ENCODE measurements around the gene TLE4. TPM values are rescaled to one million over a fixed set of nuclear protein-coding genes. Genes with fewer than 3 reads are reported as not detected.

The TLE4 gene
- total and polyA plus RNA-seq, 7 donors, result 7.6 to 60.9 (median 29.1) TPM

DNA sequence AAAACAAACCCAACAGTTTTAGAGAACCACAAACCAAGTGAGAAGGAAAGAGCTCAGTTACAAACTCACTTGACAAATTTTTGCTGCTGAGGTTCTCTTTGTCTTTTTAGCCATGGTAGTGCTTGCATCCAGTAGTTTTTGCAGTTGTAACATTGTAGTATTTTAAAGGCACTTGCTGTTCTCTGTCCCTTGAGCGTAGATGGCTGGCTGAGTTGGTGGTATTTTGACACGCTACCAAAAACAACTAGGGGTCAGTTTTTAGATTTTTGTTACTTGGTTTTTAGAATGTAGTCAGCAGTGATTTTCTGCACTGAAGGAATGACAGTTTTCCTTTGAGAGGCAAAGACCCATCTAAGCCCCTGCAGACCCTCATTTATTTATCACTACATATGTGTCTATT lies 58.0 kb downstream of the TLE4 start:
- no peak for DNase-seq
- Histone ChIP-seq H3K4me1 (no peaks in the 10 kb centered on the region), H3K9me3 (no peaks in the 10 kb centered on the region), H3K27me3 (no peaks in the 10 kb centered on the region), H3K27ac (no peak overlapping the region), H3K36me3 (no peaks in the 10 kb centered on the region), H3K4me3 (no peak overlapping the region)
- TF ChIP-seq EP300 (IDR thresholded peaks at IDR 0.05) (no peak), CTCF (IDR thresholded peaks at IDR 0.05) (no peak), POLR2AphosphoS5 (IDR thresholded peaks at IDR 0.05) (no peak), POLR2A (IDR thresholded peaks at IDR 0.05) (no peak)
- intact Hi-C loops (cut with DNase I), result no loop called here
- 98 to 100% methylated on average over 2 of the region's 2 CpGs for WGBS, 2 donors

GRCh38 chr9:79630521-79631403 lies 59.0 kb downstream of the TLE4 start:
- no peaks in the 10 kb centered on the region for H3K9me3 ChIP-seq

GRCh38 chr9:79632060-79632459 lies 60.3 kb downstream of the TLE4 start:
- Histone ChIP-seq H3K9me3 (no peaks in the 10 kb centered on the region), H3K27ac (no peak overlapping the region), H3K27me3 (no peaks in the 10 kb centered on the region), H3K4me1 (no peaks in the 10 kb centered on the region), H3K4me3 (no peak overlapping the region), H3K36me3 (no peaks in the 10 kb centered on the region)
- WGBS, 2 donors, result 96 to 97% methylated on average over 5 of the region's 5 CpGs
- intact Hi-C loops (cut with DNase I), result no loop called here
- TF ChIP-seq CTCF (IDR thresholded peaks at IDR 0.05) (no peak), POLR2AphosphoS5 (IDR thresholded peaks at IDR 0.05) (no peak), EP300 (IDR thresholded peaks at IDR 0.05) (no peak), POLR2A (IDR thresholded peaks at IDR 0.05) (no peak)
- no peak for DNase-seq

More at GRCh38 chr9:79630521-79631403, 59.0 kb downstream of the TLE4 start:
- WGBS, 2 donors, result 76 to 86% methylated on average over 5 of the region's 5 CpGs
- no peaks in the 10 kb centered on the region for H3K27me3 ChIP-seq
- no peaks in the 10 kb centered on the region for H3K36me3 ChIP-seq
- no peak for TF ChIP-seq POLR2AphosphoS5 (IDR thresholded peaks at IDR 0.05)
- intact Hi-C loops (cut with DNase I), result no loop called here
- no peak for DNase-seq
- H3K4me3 ChIP-seq, result no peak overlapping the region
- no peak overlapping the region for H3K27ac ChIP-seq
- no peaks in the 10 kb centered on the region for H3K4me1 ChIP-seq

GRCh38 chr9:79632705-79633104 lies 60.9 kb downstream of the TLE4 start:
- no peaks in the 10 kb centered on the region for H3K9me3 ChIP-seq
- intact Hi-C loops (cut with DNase I), result no loop called here
- H3K4me1 ChIP-seq, result no peaks in the 10 kb centered on the region
- no peak for TF ChIP-seq EP300 (IDR thresholded peaks at IDR 0.05)
- no peak for TF ChIP-seq POLR2A (IDR thresholded peaks at IDR 0.05)
- no peak for TF ChIP-seq POLR2AphosphoS5 (IDR thresholded peaks at IDR 0.05)
- TF ChIP-seq CTCF (IDR thresholded peaks at IDR 0.05), result no peak
- H3K27ac ChIP-seq, result no peak overlapping the region
- no peak for DNase-seq
- H3K27me3 ChIP-seq, result no peaks in the 10 kb centered on the region
- WGBS, 2 donors, result 86 to 93% methylated on average over 1 of the region's 1 CpG
- H3K4me3 ChIP-seq, result no peak overlapping the region
- H3K36me3 ChIP-seq, result no peaks in the 10 kb centered on the region

DNA sequence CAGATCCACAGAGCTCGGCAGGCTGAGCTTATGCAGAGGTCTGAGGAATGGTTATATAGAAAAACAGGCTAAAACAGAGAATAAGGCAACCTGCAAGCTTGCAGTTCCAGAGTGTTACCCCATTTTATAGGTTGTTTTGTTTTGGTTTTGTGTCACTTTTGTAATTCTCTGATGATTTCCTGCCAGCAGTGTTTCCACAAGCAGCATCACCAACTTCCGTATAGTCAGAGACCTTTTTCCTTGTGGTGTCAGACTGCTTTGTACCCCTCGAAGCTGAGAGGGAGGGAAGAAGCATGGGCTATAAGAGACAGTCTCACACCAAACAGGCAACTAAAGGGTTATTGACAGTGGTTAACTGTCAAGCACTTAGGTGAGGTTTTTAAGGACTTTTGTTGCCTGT lies 61.8 kb downstream of the TLE4 start:
- WGBS, 2 donors, result 78 to 84% methylated on average over 3 of the region's 3 CpGs
- no peaks in the 10 kb centered on the region for H3K36me3 ChIP-seq
- H3K4me1 ChIP-seq, result no peaks in the 10 kb centered on the region
- no peaks in the 10 kb centered on the region for H3K9me3 ChIP-seq
- no peaks in the 10 kb centered on the region for H3K27me3 ChIP-seq
- no peak for DNase-seq
- H3K27ac ChIP-seq, result no peak overlapping the region
- H3K4me3 ChIP-seq, result no peak overlapping the region
- TF ChIP-seq EP300 (IDR thresholded peaks at IDR 0.05), result no peak
- no peak for TF ChIP-seq POLR2A (IDR thresholded peaks at IDR 0.05)
- intact Hi-C loops (cut with DNase I), result no loop called here
